Measurements from ENCODE around the gene MTG2. TPM values are rescaled to one million over a fixed set of nuclear protein-coding genes. Genes with fewer than 3 reads are reported as not detected.

The MTG2 gene
- total RNA-seq, 1 donor from 2014 or later, result 38.0 TPM

DNA sequence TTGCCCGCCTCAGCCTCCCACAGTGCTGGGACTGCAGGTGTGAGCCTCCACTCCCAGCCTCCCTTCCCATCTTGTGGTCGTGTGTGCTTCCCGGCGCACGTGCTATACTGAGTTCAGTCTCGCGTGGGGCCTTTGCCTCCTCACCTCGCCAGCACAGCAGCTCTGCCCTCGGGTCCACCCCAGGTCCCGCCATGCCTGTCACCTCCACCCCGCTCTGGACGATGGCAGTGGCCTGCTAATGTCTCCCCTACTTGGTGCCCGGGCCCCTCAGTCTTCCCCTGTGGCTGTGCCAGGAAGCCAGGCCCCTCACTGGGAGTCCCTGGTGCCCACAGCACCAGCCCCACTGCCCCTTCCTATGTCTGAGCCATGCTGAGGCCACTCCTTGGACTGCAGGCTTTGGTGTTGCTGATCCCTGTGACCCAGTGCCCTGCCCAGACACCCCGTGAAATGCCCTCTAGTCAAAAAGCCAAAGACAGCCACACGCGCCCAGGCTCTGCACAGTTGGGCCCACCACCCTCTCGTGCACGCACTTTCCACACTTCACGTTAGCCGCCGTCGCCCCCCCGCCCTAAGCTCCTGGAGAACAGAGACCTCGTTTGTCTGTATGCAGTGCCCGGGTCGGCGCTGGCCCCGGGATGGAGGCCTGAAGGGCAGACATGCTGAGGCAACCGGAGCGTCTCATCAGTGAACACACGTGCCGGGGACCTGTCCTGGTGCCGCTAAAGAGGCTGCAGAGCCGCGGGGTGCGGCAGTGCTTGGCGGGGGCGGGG lies 23.0 kb downstream of the MTG2 start:
- DNase-seq (ENCODE audit: low spot score), result no peak

- no peak for DNase-seq (ENCODE audit: low spot score)
Measured at GRCh38 chr20:62206388-62206775, 23.6 kb downstream of the MTG2 start.

DNA sequence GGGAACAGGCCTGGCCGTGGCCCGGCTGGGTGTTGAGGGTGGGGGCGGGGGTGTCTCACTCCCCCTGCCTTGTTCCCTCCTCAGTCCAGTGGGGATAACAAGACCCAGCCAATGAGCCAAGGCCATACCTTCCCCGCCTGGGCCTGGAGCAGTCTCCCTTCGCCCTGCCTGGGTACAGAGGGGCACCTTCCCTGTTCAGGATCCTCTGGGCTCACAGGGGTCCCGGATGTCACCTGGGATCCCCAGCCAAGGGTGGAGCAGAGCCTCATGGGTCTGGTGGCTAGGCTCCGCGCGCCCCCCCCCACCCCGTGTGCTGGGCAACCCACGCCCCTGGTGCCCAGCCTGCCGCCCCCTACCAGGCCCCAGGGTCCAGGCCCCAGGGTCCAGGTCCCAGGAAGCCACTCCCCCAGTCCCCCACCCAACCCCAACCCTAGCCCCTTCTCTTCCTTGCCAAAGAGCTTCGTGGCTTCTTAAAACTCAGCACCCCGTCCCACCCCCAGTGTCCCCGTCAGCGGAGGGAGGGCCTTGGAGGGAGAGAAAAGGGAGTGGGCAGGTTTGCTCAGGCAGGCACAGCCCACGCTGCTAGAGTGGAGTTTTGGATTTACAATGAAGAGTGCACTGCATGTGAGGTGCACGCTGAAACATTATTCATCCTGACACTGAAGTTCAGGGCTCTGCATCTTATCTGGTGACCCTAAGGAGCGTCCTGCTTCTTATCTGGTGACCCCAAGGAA lies 25.4 kb downstream of the MTG2 start:
- DNase-seq (ENCODE audit: low spot score), result no peak

DNA sequence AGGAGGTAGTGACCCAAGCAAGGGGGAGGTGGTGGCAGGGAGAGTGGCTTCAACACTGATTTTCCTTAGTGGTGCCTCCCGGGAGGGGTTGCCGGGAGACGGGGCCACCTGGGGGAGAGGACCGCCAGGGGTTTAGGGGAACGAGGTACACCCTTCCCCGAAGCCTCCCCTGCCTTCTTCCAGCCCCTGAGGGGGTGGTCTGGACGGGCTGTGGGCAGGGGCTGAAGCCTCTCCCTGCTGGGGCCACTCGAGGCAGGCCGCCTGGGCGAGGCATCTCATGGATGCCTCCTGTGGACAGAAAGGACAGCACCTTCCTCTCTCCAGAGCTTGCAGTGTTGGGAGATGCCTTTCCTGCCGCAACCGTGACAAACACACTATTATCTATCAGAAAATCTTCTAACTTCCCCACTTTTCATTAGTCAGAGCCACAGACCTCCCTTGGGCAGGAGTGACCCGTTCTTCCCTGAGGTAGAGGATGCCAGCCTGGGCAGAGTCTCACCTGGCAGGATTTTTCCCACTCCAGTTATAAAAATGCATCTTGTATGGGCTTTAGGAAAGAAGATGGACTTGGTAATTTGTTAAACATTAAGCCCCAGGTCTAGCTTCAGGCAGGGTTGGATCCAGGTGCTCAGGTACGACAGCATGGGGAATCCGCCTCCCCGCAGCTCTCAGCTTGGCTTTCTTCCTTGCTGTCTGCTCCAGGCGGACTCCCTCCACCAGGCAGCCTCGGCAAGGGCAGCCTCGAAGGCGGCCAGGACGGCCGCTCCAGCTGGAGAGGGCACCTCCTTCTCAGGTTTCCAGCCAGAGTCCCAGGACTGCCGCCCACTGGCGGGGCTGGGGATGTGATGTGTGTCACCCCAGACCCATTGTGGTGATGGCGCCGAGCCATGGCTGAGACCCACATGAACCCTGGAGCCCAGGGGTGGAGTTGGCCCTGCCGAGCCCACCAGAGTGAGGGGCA lies 26.2 kb downstream of the MTG2 start:
- no peak for DNase-seq (ENCODE audit: low spot score)

DNA sequence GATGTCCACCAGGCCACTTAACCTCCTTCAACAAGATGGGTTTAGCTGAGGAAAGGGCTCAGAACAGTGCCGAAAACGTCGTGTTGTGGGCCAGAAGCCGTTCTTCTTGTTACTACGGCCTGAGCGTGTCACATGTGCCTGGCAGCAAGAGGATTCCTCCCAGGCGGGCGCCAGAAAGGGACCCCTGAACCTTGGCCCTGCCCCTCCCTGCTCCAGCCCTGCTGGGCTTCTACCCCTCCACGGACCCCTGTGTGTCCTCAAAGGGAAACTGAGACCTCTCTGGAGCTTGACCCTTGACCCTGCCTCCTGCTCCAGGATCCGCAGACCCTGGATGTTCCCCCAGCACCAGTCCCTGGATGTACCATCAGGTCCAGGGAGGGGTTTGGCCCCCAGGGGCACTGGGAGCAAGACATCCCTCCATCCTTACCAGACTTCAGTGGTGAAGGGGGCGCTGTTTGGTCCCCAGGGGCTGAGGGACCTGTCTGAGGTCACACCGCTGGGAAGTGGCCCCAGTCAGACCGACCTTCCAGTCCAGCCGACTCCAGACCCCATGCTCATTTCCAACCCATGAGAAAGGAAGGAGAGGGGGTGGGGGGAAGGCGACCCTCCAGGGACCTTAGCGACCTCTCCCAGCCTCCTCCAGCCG lies 27.1 kb downstream of the MTG2 start:
- no peak for DNase-seq (ENCODE audit: low spot score)

GRCh38 chr20:62210496-62210855 lies 27.6 kb downstream of the MTG2 start:
- DNase-seq (ENCODE audit: low spot score), result no peak

DNA sequence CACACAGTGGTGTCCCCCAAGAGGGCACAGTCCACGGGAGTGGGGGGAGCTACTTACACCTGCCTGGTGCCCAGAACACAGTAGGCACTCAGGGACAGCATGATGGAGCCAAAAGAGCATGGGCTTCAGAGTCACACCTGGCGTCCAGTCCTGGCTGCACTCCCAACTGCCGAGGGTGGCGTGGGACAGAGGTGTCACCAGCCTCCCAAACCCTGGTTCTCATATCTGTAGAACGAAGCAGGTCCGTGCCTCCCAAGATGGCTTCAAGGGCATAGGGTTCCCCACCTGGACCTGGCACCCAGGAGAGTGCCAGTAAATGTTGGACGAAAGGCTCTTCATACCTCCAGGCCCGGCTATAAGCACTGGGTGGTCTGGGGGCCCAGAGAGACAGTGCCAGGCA lies 28.4 kb downstream of the MTG2 start:
- no peak for DNase-seq (ENCODE audit: low spot score)

- no peak for DNase-seq (ENCODE audit: low spot score)
Measured at GRCh38 chr20:62211769-62212288, 29.0 kb downstream of the MTG2 start.

GRCh38 chr20:62212299-62212698 lies 29.5 kb downstream of the MTG2 start:
- no peak for DNase-seq (ENCODE audit: low spot score)

DNA sequence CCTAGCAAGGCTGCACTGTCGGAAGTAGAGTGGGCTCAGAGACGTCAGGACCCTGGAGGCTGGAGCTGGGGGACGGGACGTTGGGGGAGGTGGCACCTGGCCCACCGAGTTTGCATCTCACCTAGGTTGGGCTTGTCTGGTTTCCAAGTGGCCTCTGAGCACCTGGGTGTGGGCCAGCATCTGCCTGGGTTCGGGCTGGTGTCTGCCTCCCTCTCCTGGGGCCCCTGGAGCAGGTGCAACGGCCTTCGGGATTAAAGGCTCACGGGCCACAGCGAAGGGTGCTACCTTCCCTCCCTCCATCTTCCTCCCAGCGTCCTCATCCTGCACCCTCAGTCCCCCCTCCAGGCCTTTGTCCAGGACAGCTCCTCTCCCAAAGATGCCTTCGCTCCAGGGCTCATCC lies 31.2 kb downstream of the MTG2 start:
- DNase-seq (ENCODE audit: low spot score), result no peak

- no peak for DNase-seq (ENCODE audit: low spot score)
Measured at GRCh38 chr20:62215020-62215990, 32.5 kb downstream of the MTG2 start.

DNA sequence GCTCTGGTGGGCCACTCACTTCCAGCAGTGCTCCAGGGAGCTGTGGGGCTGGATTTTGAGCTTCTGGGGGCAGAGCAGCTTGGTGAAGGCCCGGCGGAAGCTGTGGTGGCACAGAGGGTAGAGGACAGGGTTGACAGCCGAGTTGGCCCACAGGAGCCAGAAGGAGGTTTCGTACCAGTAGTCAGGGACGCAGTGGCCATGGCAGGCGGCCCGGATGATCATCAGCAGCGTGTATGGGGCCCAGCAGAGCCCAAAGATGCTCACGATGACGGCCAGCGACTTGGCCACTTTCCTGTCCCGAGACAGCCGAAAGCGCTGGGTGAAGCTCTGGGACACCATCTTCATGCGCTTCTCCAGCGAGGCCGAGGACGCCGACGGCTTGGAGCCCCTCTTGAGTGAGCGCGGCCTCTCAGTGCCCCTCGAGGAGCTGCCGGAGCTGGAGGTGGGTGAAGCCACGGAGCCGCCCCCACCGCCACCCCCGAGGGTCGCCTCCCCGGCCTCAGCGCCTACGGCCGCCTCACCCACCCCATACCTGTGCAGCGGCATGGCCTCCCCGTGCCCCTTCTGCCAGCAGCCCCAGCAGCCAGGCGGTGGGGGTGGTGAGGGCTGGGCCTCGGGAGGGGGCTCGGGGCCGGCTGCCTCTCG lies 33.3 kb downstream of the MTG2 start:
- no peak for DNase-seq (ENCODE audit: low spot score)

DNA sequence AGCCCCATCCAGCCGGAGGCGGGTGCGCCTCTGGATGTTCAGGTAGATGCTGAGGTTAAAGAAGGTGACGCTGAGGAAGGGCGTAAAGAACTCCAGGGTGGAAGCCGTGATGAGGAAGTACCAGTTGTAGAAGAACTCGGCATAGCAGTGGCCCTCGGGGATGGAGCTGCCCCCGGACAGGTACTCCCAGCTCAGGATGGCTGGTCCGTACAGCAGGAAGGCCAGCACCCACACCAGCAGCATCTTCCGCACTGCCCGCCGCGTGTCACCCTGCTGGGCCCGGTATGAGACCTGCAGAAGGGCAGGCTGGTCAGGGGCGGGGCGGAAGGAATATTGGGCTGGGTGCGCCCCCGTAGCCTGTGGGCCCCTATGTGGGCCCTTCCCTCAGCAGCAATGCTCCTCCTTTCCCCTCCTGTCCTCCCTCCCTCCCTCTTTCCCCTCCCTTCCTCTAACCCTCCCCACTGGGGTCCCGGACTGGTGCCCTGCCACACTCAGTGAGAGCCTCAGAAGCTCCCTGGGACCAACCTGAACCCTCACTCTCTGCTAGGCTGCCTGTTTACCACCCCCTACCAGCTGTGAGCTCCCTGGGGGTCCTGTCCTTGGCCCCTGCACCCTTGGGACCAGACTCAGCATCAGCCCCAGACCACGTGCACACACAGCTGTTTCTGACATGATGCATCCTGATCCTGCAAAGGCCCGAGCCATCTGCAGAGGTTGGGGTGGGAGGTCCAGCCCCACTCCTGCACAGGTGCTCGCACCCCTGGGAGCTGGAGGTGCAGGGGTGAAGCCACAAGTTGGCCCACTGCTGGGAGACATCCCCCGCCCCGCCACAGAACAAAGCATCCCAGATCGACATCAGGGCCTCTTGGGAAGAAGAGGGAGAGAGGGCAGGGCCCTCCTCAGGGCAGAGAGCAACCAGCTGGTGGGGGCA lies 34.1 kb downstream of the MTG2 start:
- DNase-seq (ENCODE audit: low spot score), result no peak

- DNase-seq (ENCODE audit: low spot score), result no peak
Measured at GRCh38 chr20:62217913-62218773, 35.3 kb downstream of the MTG2 start.

DNA sequence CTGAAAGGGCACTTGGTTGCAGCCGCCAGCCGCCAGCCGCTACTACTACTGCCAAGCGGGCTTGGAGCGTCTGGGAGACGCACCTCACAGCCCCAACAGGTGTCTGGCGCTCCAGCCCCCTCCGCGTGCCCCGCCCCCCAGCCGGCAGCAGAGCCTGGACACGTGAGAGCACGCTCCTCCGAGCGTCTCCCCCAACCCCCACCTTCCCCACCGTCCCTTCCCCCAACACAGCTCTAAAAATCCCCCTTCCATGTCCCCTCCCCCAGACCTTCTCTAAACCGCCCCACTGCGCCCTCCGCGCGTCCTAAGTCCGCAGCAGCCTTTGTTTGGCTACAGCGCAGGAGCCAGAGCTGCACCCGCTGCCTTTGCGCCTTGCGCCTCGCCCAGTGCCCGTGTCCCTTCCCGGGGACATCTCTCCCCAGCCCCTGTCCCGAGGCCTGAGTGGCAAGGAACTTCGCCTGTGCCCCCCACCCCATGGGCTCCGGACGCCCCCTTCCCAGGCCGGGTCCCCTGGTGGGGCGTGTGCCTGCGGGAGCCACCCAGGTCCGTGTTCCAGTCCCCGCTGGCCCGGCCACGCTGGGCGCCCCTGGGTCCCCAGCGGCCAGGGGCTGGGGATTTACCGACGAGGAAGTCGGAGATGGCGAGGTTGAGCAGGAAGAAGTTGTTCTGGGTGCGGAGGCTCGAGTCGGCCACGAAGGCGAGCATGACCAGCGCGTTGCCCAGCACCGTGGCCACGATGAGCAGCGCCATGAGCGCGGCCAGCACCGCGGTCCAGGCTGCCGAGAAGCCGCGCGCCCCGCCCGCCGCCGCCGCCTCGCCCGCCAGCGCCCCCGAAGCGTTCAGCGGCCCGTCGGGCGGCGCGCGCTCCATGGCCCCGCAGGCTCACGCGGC lies 36.5 kb downstream of the MTG2 start:
- no peak for DNase-seq (ENCODE audit: low spot score)

GRCh38 chr20:62219992-62220665 lies 37.3 kb downstream of the MTG2 start, which contains the start of gene HRH3:
HRH3 (minus strand) TSS chr20:62220278; CDS start chr20:62219970, 308 bp downstream.
- no peak for DNase-seq (ENCODE audit: low spot score)

Data from mucosa of gallbladder (tissue), 1 donor.